Muscle layer of duodenum (tissue), 2 donors: ENCODE results near the gene RALGPS2.
A peak's percentile ranks its signal among the peaks of the same experiment; 100 is the strongest.

Experiments
- H3K27ac ChIP-seq: one replicate; pipeline ENCODE4 v1.7.0; 2013; ENCODE audit warnings: mild to moderate bottlenecking, low read length
- H3K27me3 ChIP-seq: one replicate; pipeline ENCODE4 v1.7.0; 2013; ENCODE audit warnings: low read depth, mild to moderate bottlenecking, control low read depth, low read length
- H3K36me3 ChIP-seq, 2 donors: one replicate each; pipeline ENCODE4 v1.7.0; 2013; ENCODE audit warnings: low read length in 2 of 2, control low read depth in 1 of 2, mild to moderate bottlenecking in 1 of 2; ENCODE audit not compliant: insufficient read depth in 2 of 2, control insufficient read depth in 1 of 2
- H3K4me1 ChIP-seq, 2 donors: one replicate each; pipeline ENCODE4 v1.7.0; 2013; ENCODE audit warnings: low read length in 2 of 2, mild to moderate bottlenecking in 2 of 2, control low read depth in 1 of 2, moderate library complexity in 1 of 2; ENCODE audit not compliant: insufficient read depth in 2 of 2, control insufficient read depth in 1 of 2
- H3K4me3 ChIP-seq, 2 donors: one replicate each; pipeline ENCODE4 v1.7.0; 2013; ENCODE audit warnings: low read length in 2 of 2, low read depth in 1 of 2, mild to moderate bottlenecking in 1 of 2
- H3K9me3 ChIP-seq, 2 donors: one replicate each; pipeline ENCODE4 v1.7.0; 2013; ENCODE audit warnings: low read length in 2 of 2, control low read depth in 1 of 2, mild to moderate bottlenecking in 1 of 2; ENCODE audit not compliant: control insufficient read depth in 1 of 2
- donor health status: healthy.

The RALGPS2 gene, protein sequence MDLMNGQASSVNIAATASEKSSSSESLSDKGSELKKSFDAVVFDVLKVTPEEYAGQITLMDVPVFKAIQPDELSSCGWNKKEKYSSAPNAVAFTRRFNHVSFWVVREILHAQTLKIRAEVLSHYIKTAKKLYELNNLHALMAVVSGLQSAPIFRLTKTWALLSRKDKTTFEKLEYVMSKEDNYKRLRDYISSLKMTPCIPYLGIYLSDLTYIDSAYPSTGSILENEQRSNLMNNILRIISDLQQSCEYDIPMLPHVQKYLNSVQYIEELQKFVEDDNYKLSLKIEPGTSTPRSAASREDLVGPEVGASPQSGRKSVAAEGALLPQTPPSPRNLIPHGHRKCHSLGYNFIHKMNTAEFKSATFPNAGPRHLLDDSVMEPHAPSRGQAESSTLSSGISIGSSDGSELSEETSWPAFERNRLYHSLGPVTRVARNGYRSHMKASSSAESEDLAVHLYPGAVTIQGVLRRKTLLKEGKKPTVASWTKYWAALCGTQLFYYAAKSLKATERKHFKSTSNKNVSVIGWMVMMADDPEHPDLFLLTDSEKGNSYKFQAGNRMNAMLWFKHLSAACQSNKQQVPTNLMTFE

DNA sequence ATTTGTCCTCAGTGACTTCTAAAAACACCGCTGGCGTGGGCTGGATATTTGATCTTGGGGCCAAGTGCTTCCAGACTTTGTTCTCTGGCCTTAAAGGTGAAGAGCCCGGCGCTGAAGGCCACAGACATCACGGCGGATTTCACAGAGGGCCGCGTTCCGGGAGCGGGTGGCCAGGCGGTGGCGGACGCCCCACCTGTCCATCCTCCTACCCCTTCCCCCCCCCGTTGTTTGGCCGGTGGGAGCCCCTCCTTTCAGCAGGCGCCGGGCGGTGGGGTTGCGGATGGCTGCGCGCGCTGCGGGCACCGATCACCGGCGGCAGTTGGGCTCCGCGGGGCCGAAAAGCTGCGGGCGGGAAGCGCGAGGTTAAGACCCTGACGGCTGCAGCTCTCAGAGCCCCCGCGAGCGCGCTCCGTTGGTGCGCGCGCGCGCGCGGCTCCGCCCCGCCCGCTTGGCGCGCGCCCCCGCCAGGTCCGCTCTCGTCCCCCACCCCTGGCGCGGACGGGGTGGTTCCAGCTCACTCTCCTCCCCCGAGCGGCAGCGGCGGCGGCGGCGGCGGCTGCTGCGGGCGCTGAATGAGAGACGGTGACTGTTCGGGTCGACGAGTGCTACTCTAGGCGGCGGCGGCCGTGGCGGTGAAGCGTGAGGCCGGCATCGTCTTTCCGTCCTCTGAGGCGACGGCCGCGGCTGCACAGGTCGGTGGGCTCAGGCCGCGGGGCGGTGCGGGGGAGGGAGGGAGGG, at the start of gene RALGPS2:
Gene RALGPS2 (plus strand): TSS at position 517 of the 738 bp plus-strand sequence. CDS start 51,521 bp downstream, outside the sequence.
- Histone ChIP-seq H3K36me3 (no peaks in the 10 kb centered on the region), H3K27ac (peak within 1 kb of the TSS; percentile 65), H3K4me3 (peak within 1 kb of the TSS; percentile 84 to 86), H3K27me3 (no peaks in the 10 kb centered on the region), H3K4me1 (no peaks in the 10 kb centered on the region), H3K9me3 (no peaks in the 10 kb centered on the region)

DNA sequence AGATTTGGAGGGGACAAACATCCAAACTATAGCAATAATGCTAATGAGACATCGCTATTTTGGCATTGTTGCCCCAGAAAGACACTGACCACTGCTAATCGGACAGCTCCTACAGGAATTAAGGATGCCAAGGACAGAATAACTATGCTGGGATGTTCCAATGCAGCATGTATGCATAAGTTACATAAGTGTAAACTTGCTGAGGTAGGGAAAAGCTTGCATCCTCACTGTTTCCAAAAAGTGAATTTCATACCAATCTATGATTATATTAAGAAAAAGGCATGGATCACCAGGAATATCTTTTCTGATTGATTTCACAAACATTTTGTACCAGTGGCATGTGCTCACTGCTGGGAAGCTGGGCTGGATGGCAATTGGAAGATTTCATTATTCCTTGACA, 45.8 kb upstream of the RALGPS2 start:
- Histone ChIP-seq H3K27me3 (no peaks in the 10 kb centered on the region), H3K9me3 (no peaks in the 10 kb centered on the region), H3K36me3 (no peaks in the 10 kb centered on the region), H3K27ac (no peak overlapping the region), H3K4me3 (no peak overlapping the region), H3K4me1 (no peaks in the 10 kb centered on the region)

DNA sequence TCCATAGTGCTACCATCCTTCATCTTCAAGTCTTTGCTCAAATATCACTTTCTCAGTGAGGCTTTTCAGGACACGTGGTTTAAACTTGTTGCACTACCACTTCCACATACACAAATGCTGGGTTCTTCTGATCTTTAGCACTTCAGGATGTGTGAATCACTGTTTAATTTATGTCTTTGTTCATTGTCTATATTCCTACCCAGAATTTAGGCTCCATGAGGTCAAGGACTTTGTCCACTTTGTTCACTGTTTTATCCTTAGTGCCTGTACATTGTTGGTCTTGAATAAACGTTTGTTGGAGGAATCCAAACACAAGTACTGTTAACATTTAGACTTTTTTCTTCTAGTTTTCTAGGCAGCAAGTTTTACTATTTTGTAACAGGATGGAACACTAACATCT, 42.6 kb upstream of the RALGPS2 start:
- no peak overlapping the region for H3K4me3 ChIP-seq
- H3K9me3 ChIP-seq: no peaks in the 10 kb centered on the region
- H3K36me3 ChIP-seq: no peaks in the 10 kb centered on the region
- no peak overlapping the region for H3K27ac ChIP-seq
- no peaks in the 10 kb centered on the region for H3K27me3 ChIP-seq
- H3K4me1 ChIP-seq: no peaks in the 10 kb centered on the region

DNA sequence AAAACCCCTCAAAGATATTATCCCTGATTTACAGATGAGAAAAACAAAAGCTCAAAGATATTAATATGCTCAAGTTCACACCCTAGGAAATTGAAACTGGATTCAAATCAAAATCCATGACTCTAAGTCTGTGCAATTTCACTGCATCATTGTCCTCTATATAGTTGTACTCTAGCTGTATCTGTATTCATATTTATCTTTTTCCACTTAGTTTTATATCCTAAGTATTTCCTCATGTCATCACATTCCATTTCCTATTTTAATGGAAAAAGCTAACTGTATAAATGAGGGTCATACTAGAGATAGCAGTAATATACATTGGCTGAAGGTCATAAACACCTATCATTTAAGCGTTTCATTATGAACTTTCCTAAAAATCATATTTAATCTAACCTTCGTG, 42.2 kb upstream of the RALGPS2 start:
- Histone ChIP-seq H3K9me3 (no peaks in the 10 kb centered on the region), H3K27me3 (no peaks in the 10 kb centered on the region), H3K4me1 (no peaks in the 10 kb centered on the region), H3K4me3 (no peak overlapping the region), H3K36me3 (no peaks in the 10 kb centered on the region), H3K27ac (no peak overlapping the region)

DNA sequence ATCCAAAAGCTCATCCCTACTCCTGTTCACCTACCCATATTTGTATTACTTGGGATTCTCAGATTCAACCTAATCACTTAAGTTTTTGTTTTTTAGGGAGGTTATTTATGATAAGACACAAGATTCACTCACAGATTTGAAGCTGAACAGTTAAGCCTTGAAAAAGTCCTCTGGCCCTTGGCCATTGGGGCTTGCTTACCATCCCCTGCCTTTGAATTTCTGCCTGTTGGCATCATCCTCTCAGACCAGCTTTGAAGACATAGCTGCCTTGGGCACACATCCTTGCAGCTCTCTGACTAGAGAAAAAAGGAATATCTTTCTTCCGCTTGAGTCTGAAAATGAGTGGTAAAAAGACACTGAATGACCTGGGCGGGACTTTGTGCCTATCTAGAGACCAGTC, 41.8 kb upstream of the RALGPS2 start:
- Histone ChIP-seq H3K9me3 (no peaks in the 10 kb centered on the region), H3K36me3 (no peaks in the 10 kb centered on the region), H3K27ac (no peak overlapping the region), H3K4me1 (no peaks in the 10 kb centered on the region), H3K4me3 (no peak overlapping the region), H3K27me3 (no peaks in the 10 kb centered on the region)

DNA sequence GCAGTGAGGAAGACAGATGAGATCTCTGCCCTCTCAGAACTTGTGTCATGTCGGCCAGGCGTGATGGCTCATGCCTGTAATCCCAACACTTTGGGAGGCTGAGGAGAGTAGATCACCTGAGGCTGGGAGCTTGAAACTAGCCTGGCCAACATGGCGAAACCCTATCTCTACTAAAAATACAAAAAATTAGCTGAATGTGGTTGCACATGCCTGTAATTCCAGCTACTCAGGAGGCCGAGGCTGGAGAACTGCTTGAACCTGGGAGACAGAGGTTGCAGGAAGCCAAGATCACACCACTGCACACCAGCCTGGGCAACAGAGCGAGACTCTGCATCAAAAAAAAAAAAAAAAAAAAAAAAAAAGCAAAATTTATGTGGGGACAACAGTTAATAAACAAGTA, 40.9 kb upstream of the RALGPS2 start:
- Histone ChIP-seq H3K4me1 (no peaks in the 10 kb centered on the region), H3K4me3 (no peak overlapping the region), H3K27me3 (no peaks in the 10 kb centered on the region), H3K27ac (no peak overlapping the region), H3K9me3 (no peaks in the 10 kb centered on the region), H3K36me3 (no peaks in the 10 kb centered on the region)

DNA sequence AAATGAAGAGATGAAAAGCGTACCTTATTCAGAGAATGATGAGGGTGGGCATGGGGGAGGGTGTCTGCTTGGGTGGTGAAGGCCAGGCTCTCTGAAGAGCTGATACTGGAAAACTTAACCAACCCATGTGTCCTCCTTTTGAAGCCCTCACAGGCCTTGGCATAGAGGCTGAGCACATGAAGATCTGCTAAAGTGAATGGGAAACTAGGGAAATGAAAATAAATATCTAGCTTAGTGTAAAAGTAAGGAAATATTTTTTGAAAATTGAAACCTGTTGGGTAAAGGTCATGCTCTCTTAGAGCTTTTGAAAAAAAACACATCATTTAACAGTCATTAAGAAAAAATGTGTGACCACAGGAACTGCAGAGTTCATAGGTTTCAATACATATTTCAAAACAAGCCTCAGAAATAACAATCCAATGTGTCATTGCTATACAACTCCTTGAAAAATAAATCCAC, 40.5 kb upstream of the RALGPS2 start:
- H3K4me1 ChIP-seq: no peaks in the 10 kb centered on the region
- H3K4me3 ChIP-seq: no peak overlapping the region
- no peaks in the 10 kb centered on the region for H3K27me3 ChIP-seq
- no peaks in the 10 kb centered on the region for H3K36me3 ChIP-seq
- H3K9me3 ChIP-seq: no peaks in the 10 kb centered on the region
- no peak overlapping the region for H3K27ac ChIP-seq

DNA sequence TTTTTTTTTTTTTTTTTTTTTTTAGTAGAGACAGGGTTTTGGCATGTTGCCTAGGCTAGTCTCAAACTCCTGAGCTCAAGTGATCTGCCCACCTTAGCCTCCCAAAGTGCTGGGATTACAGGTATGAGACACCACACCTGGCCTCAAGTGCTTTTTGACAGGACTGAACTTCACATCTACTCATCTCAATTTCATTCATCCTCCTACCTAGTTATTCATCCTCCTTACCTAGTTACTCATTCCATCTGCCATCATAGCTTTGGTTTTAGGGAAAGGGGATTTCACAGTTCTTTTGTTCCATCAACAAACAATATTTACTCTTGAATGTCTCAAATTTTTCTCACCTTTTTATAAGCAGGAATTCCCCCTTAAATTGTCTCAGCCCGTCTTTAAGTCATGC, 38.6 kb upstream of the RALGPS2 start:
- no peaks in the 10 kb centered on the region for H3K27me3 ChIP-seq
- H3K4me3 ChIP-seq: no peak overlapping the region
- H3K27ac ChIP-seq: no peak overlapping the region
- no peaks in the 10 kb centered on the region for H3K4me1 ChIP-seq
- H3K36me3 ChIP-seq: no peaks in the 10 kb centered on the region
- H3K9me3 ChIP-seq: no peaks in the 10 kb centered on the region

DNA sequence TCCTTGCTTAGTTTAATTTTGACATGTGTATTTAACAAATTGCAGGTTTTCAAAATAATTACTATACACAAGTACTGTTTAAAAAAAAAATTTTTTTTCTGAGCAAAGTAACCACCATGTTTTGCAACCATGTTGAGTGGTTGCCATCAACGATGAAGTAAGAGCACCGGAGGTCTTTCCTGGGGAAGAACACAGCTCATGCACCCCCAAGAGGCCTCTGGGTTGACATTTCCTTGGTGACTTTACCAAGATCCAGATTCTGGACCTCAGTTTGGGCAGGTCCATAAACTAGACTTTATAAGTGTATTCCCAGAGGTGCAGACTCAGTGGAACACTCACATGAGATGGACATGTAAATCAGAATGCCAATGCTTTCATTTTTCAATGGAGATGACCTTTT, 36.8 kb upstream of the RALGPS2 start:
- no peak overlapping the region for H3K4me3 ChIP-seq
- H3K4me1 ChIP-seq: no peaks in the 10 kb centered on the region
- H3K27ac ChIP-seq: no peak overlapping the region
- H3K27me3 ChIP-seq: no peaks in the 10 kb centered on the region
- H3K9me3 ChIP-seq: no peaks in the 10 kb centered on the region
- H3K36me3 ChIP-seq: no peaks in the 10 kb centered on the region

DNA sequence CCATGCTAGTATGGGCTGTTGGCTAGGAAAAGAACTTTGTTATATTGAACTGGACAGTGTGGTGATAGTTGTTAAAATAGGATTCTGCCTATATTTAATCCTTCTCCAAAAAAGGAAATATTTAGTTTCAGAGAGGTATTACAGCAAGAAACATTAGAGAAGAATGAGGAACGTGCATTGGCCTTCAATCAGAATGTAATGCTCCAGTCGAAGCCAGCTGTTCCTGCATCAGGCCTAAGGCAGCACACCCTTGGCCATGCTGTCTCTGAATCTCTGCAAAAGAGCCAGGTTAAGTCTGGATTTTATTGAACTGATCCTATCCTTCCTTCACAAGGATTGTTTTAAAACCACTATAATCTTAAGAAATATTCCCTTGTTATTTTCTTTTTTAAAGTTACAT, 35.3 kb upstream of the RALGPS2 start:
- Histone ChIP-seq H3K27ac (no peak overlapping the region), H3K9me3 (no peaks in the 10 kb centered on the region), H3K4me1 (no peaks in the 10 kb centered on the region), H3K36me3 (no peaks in the 10 kb centered on the region), H3K27me3 (no peaks in the 10 kb centered on the region), H3K4me3 (no peak overlapping the region)

DNA sequence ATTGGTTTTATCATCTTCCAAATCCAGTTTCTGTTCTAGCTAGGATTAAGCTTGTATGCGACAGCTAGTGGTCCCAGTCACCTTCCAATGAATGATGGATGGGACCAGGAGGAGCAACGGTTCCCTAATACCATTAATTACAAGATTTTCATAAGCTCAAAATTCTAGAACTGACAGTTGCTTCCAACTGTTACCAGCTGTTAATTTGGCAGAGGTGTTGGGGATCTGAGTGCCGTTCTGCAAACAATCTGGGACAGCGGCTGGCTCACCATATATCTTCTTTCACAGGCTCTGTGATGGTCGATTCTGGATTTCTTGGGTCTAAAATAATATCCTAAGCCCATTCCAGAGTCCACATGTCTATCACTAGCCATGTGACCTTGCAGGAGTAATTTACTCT, 34.5 kb upstream of the RALGPS2 start:
- Histone ChIP-seq H3K4me3 (no peak overlapping the region), H3K27me3 (no peaks in the 10 kb centered on the region), H3K27ac (no peak overlapping the region), H3K36me3 (no peaks in the 10 kb centered on the region), H3K4me1 (no peaks in the 10 kb centered on the region), H3K9me3 (no peaks in the 10 kb centered on the region)
